Peyer's patch (tissue), 4 donors: ENCODE results near the gene UBXN11. TPM values are rescaled to one million over a fixed set of nuclear protein-coding genes. Genes with fewer than 3 reads are reported as not detected.

ENCODE experiments used
- DNase-seq, 3 donors: peaks; one replicate each; pipeline ENCODE4 v3.0.0-alpha.2; 2017 to 2019
- H3K27ac ChIP-seq, 4 donors: fragments of 200-600 bp; sonication (generic); one replicate each; pipeline ENCODE4 v1.5.1; 2016 to 2019
- H3K27me3 ChIP-seq, 2 donors: fragments of 200-600 bp; sonication (generic); one replicate each; pipeline ENCODE4 v1.5.1; 2019
- H3K36me3 ChIP-seq, 3 donors: fragments of 200-600 bp; sonication (generic); one replicate each; pipeline ENCODE4 v1.5.1; 2016 to 2019
- H3K4me1 ChIP-seq, 4 donors: fragments of 200-600 bp; sonication (generic); one replicate each; pipeline ENCODE4 v1.5.1; 2016 to 2019
- H3K4me3 ChIP-seq, 4 donors: fragments of 200-600 bp; sonication (generic); 1 replicate in 3 of 4; 2 replicates in 1 of 4; pipeline ENCODE4 v1.5.1; 2016 to 2019; ENCODE audit warnings: mild to moderate bottlenecking in 1 of 4
- H3K9me3 ChIP-seq, 4 donors: fragments of 200-600 bp; sonication (generic); one replicate each; pipeline ENCODE4 v1.5.1; 2016 to 2019; ENCODE audit warnings: mild to moderate bottlenecking in 1 of 4
- POLR2A ChIP-seq, 2 donors: fragments of 450-650 bp; IDR thresholded peaks; one replicate each; pipeline ENCODE4 v1.5.1; 2017; ENCODE audit warnings: antibody characterized with exemption in 2 of 2, mild to moderate bottlenecking in 2 of 2, moderate library complexity in 2 of 2
- total RNA-seq, 4 donors: library from RNA; depleted of rRNA; stranded (reverse); fragments of >200 nt; gene quantifications; one replicate each; pipeline ENCODE4 v1.1.0, GENCODE V29; 2016
- TF ChIP-seq, protein P1 (sequence below), 6 experiments: fragments of 450-650 bp in 4 of 6; fragments of 200-600 bp in 2 of 6; sonication (generic) in 1 of 6; IDR thresholded peaks; one replicate each; pipeline ENCODE4 v1.5.1; 2017 to 2019; ENCODE audit warnings: antibody characterized with exemption in 6 of 6, mild to moderate bottlenecking in 3 of 6, moderate library complexity in 1 of 6

Gene UBXN11
- total RNA-seq, 4 donors from 2014 or later = 3.9 to 68.5 (median 18.2) TPM

DNA sequence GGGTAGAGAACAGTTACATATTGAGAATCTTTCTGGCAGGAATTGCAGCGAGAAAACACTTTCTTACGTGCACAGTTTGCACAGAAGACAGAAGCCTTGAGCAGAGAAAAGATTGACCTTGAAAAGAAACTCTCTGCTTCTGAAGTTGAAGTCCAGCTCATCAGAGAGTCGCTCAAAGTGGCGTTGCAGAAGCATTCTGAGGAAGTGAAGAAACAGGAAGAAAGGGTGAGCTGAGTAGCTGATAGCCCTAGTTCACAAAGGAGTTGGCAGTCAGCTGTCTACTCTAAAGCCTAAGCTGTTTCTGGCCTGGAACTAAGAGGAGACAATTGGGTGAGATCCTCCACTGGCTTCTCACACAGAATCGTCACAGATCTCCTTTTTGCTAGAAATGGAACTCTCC lies 46.9 kb downstream of the UBXN11 start:
- no peak for DNase-seq
- no peak overlapping the region for H3K27ac ChIP-seq

DNA sequence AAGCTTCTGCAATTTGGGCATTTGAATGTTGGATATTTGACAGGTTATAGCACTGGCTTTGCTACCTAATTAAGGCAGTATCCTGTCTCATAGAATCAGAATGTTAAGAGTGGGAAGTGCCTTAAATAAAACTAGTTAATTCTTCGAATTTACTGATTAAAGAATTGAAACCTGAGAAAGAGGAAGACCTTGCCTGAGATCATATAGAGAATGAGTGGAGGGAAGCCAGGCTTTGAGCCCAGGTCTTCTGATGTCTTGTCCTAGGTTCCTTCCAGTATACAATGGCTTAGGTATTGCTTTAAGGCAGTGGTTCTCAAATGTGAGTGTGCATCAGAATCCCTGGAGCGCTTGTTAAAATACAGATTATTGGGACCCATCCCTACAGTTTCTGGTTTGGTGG lies 47.4 kb downstream of the UBXN11 start:
- Histone ChIP-seq H3K27me3 (no peaks in the 10 kb centered on the region), H3K27ac (no peak overlapping the region), H3K4me3 (no peak overlapping the region), H3K36me3 (peaks cover 0 to 64% (median 0%) of the 10 kb centered on the region in 3 donors), H3K4me1 (no peaks in the 10 kb centered on the region), H3K9me3 (no peaks in the 10 kb centered on the region)
- no peak for DNase-seq
- TF ChIP-seq, protein P1, sequence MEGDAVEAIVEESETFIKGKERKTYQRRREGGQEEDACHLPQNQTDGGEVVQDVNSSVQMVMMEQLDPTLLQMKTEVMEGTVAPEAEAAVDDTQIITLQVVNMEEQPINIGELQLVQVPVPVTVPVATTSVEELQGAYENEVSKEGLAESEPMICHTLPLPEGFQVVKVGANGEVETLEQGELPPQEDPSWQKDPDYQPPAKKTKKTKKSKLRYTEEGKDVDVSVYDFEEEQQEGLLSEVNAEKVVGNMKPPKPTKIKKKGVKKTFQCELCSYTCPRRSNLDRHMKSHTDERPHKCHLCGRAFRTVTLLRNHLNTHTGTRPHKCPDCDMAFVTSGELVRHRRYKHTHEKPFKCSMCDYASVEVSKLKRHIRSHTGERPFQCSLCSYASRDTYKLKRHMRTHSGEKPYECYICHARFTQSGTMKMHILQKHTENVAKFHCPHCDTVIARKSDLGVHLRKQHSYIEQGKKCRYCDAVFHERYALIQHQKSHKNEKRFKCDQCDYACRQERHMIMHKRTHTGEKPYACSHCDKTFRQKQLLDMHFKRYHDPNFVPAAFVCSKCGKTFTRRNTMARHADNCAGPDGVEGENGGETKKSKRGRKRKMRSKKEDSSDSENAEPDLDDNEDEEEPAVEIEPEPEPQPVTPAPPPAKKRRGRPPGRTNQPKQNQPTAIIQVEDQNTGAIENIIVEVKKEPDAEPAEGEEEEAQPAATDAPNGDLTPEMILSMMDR (IDR thresholded peaks at IDR 0.05) = no peak
- TF ChIP-seq POLR2A (IDR thresholded peaks at IDR 0.05) = no peak

More for the DNA sequence above, 46.9 kb downstream of the UBXN11 start:
- Histone ChIP-seq H3K9me3 (no peaks in the 10 kb centered on the region), H3K4me3 (no peak overlapping the region), H3K4me1 (no peaks in the 10 kb centered on the region), H3K36me3 (peaks cover 0 to 69% (median 0%) of the 10 kb centered on the region in 3 donors), H3K27me3 (no peaks in the 10 kb centered on the region)
- TF ChIP-seq, protein P1 (IDR thresholded peaks at IDR 0.05) = no peak
- no peak for TF ChIP-seq POLR2A (IDR thresholded peaks at IDR 0.05)

DNA sequence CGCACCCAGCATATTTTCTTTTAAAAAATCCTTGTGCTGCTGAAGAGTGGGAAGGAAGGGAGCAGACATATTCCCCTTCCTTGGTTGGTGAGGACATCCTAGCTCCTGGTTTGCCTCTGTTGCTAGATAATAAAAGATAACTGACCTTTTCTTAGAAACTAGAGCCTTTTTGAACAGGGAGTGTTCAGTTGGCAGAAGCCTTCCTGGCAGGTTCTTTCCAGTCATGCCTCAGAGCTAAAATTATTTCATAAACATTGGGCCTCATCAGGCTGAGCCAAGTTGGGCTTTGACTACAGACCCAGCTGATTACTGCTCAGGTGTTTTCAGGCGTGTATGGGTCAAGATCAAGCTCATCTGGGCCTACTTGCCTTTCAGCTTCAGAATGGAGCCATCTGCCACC lies 49.2 kb downstream of the UBXN11 start:
- TF ChIP-seq POLR2A (IDR thresholded peaks at IDR 0.05) = no peak
- TF ChIP-seq, protein P1 (IDR thresholded peaks at IDR 0.05) = no peak
- Histone ChIP-seq H3K4me3 (no peak overlapping the region), H3K4me1 (no peaks in the 10 kb centered on the region), H3K27ac (no peak overlapping the region), H3K9me3 (no peaks in the 10 kb centered on the region), H3K27me3 (no peaks in the 10 kb centered on the region), H3K36me3 (peaks cover 0 to 51% (median 0%) of the 10 kb centered on the region in 3 donors)
- no peak for DNase-seq

DNA sequence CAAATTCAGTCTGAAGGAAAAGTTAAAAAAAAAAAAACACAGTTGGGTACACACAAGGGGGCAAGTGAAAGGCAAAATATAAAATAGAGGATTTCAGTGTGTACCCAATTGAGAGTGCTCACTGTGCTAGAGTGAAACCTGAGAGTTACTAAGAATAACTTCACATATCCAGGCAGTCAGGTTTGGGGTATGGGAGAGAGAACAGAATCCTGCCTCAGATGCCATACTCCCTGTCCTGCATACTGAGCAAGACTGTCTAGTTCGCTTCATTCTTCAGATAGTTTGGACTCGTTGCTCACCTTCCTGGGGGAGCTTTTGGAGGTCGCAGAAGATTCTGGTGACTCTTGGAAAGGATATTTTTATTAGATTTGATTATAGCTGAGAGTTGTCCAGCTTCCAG lies 52.0 kb downstream of the UBXN11 start:
- no peaks in the 10 kb centered on the region for H3K4me1 ChIP-seq
- peaks cover 0 to 26% (median 0%) of the 10 kb centered on the region in 3 donors for H3K36me3 ChIP-seq
- no peak overlapping the region for H3K27ac ChIP-seq
- TF ChIP-seq POLR2A (IDR thresholded peaks at IDR 0.05) = no peak
- TF ChIP-seq, protein P1 (IDR thresholded peaks at IDR 0.05) = no peak
- H3K4me3 ChIP-seq = no peak overlapping the region
- no peak for DNase-seq
- H3K9me3 ChIP-seq = no peaks in the 10 kb centered on the region
- H3K27me3 ChIP-seq = no peaks in the 10 kb centered on the region

DNA sequence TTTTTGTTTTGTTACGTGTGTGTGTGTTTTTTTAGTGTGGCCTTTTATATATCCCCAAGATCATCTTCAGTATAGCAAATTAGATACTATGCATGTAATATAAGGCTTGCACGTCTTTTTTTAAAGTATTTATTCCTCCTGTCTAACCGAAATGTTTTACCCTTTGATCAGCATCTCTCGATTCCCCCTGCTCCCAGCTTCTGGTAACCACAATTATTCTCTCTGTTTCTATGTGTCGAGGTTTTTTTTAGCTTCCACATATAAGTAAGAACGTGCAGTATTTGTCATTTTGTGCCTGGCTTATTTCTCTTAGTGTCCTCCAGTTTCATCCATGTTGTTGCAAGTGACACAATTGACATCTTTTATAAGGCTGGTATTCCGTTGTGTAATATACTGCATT lies 53.7 kb downstream of the UBXN11 start:
- Histone ChIP-seq H3K9me3 (no peaks in the 10 kb centered on the region), H3K27me3 (no peaks in the 10 kb centered on the region), H3K4me3 (no peak overlapping the region), H3K36me3 (peaks cover 0 to 9% (median 0%) of the 10 kb centered on the region in 3 donors), H3K27ac (no peak overlapping the region), H3K4me1 (no peaks in the 10 kb centered on the region)
- TF ChIP-seq POLR2A (IDR thresholded peaks at IDR 0.05) = no peak
- TF ChIP-seq, protein P1 (IDR thresholded peaks at IDR 0.05) = no peak
- no peak for DNase-seq

DNA sequence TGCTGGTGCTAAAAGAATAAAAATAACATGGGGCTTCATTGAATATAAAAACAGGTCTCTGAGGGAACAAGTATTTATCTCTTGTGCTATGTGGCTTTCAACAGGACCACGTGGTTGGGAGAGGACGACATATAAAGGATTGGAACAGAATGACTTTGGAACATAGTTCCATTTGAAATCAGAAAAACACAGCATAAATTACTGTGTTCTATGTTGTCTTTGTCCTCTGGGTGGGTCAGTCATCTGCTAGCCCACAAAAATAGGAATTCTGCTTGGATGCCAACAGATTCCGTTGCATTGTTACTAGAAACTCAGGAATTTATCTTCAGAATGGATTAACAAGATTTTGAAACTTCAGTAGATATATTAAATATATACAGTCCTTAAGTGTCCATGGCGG lies 66.5 kb downstream of the UBXN11 start:
- H3K36me3 ChIP-seq = peaks cover 0 to 3% (median 0%) of the 10 kb centered on the region in 3 donors
- no peaks in the 10 kb centered on the region for H3K9me3 ChIP-seq
- no peak overlapping the region for H3K4me3 ChIP-seq
- H3K27me3 ChIP-seq = no peaks in the 10 kb centered on the region
- no peak for DNase-seq
- H3K4me1 ChIP-seq = no peaks in the 10 kb centered on the region
- no peak for TF ChIP-seq POLR2A (IDR thresholded peaks at IDR 0.05)
- TF ChIP-seq, protein P1 (IDR thresholded peaks at IDR 0.05) = no peak
- no peak overlapping the region for H3K27ac ChIP-seq
